ENCODE results near the gene CDC14B.

CDC14B gene

DNA sequence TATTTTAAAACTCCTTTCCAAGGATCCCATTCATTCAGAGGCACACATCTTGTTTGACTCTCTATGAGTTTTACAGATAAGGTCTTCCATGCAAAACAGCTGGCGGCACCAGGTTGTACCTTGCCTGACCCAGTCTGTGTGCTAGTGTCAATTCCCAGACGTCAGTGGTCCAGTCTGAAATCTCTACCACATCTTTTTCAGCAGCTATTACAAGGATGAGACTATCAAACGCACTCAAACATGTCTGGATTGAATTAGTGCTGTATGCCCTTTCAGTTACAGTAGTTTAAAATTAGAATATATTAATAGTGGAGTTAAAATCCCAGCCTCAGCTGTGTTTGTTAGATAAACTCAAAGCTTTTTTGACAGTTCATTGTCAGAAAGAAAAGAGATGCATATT lies 11.7 kb downstream of the CDC14B start:
- no peak for TF ChIP-seq CTCF (IDR thresholded peaks at IDR 0.05; ENCODE audit: insufficient read depth, low read depth, low read length, missing control alignments)
- H3K4me3 ChIP-seq (ENCODE audit: low read depth, low read length) = no peak overlapping the region
- DNase-seq (ENCODE audit: low read depth) = no peak

DNA sequence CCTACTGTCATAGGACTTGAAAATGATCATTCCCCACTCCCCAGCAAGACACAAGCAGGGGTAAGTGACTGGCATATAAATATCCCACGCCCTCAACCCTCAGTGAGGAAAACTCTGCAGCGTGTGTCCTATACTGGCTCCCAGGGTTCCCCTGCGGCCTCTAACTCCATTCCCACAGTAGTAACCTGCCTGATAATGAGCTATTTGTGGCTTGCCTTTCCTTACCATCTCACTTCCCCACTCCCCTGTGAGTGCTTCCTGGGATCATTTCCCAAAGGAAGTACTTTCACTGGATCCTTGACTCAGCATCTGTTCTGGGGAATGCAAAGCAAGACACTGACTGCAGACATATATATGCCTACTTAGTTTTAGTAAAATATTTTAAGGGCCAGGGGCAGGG lies 14.3 kb downstream of the CDC14B start:
- no peak for DNase-seq (ENCODE audit: low read depth)
- no peak for TF ChIP-seq CTCF (IDR thresholded peaks at IDR 0.05; ENCODE audit: insufficient read depth, low read depth, low read length, missing control alignments)
- no peak overlapping the region for H3K4me3 ChIP-seq (ENCODE audit: low read depth, low read length)

GRCh38 chr9:96604004-96604319 lies 15.7 kb downstream of the CDC14B start:
- no peak for DNase-seq (ENCODE audit: low read depth)
- no peak for TF ChIP-seq CTCF (IDR thresholded peaks at IDR 0.05; ENCODE audit: insufficient read depth, low read depth, low read length, missing control alignments)

GRCh38 chr9:96603305-96604003 lies 16.2 kb downstream of the CDC14B start:
- H3K4me3 ChIP-seq (ENCODE audit: low read depth, low read length) = no peak overlapping the region
- DNase-seq (ENCODE audit: low read depth) = no peak
- no peak for TF ChIP-seq CTCF (IDR thresholded peaks at IDR 0.05; ENCODE audit: insufficient read depth, low read depth, low read length, missing control alignments)

More at GRCh38 chr9:96604004-96604319, 15.7 kb downstream of the CDC14B start:
- no peak overlapping the region for H3K4me3 ChIP-seq (ENCODE audit: low read depth, low read length)

DNA sequence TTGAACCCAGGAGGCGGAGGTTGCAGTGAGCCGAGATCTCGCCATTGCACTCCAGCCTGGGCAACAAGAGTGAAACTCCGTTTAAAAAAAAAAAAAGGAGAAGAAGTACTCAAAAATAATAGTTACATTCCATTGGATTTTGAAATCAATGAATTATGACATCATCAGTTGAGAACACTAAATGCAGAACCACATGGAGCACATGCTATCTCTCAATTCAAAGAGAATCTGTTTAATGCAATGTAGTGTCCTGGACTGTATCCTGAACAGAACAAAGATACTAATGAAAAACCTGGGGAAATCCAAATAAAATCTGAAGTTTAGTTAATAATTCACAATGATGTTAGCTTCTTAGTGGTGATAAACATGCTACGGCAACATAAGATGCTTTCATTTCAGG lies 20.3 kb downstream of the CDC14B start:
- no peak overlapping the region for H3K4me3 ChIP-seq (ENCODE audit: low read depth, low read length)
- no peak for TF ChIP-seq CTCF (IDR thresholded peaks at IDR 0.05; ENCODE audit: insufficient read depth, low read depth, low read length, missing control alignments)
- no peak for DNase-seq (ENCODE audit: low read depth)

- no peak for DNase-seq (ENCODE audit: low read depth)
- TF ChIP-seq CTCF (IDR thresholded peaks at IDR 0.05; ENCODE audit: insufficient read depth, low read depth, low read length, missing control alignments) = no peak
Observed at GRCh38 chr9:96596601-96597111, 23.0 kb downstream of the CDC14B start.

More at GRCh38 chr9:96596601-96597111, 23.0 kb downstream of the CDC14B start:
- no peak overlapping the region for H3K4me3 ChIP-seq (ENCODE audit: low read depth, low read length)

Data from GM12865 (cell line).